Ishikawa (cell line): Measurements from ENCODE around the gene SYNGR2.

ENCODE experiments used
- CEBPB ChIP-seq: IDR thresholded peaks from 2 replicates; pipeline ENCODE4 v1.6.1; 2012
- CREB1 ChIP-seq: IDR thresholded peaks from 2 replicates; pipeline ENCODE4 v1.6.1; 2012; ENCODE audit warnings: low read depth
- EGR1 ChIP-seq: IDR thresholded peaks from 2 replicates; pipeline ENCODE4 v1.6.1; 2012
- EP300 ChIP-seq: IDR thresholded peaks from 2 replicates; pipeline ENCODE4 v1.6.1; 2012; ENCODE audit warnings: borderline replicate concordance
- FOXM1 ChIP-seq: IDR thresholded peaks from 2 replicates; pipeline ENCODE4 v1.6.1; 2012; ENCODE audit warnings: low read depth, borderline replicate concordance
- NFIC ChIP-seq: IDR thresholded peaks from 2 replicates; pipeline ENCODE4 v1.6.1; 2012
- RAD21 ChIP-seq: IDR thresholded peaks from 2 replicates; pipeline ENCODE4 v1.6.1; 2012; ENCODE audit warnings: low read depth
- REST ChIP-seq: IDR thresholded peaks from 2 replicates; pipeline ENCODE4 v1.6.1; 2012; ENCODE audit warnings: low read depth, mild to moderate bottlenecking
- TAF1 ChIP-seq: IDR thresholded peaks from 2 replicates; pipeline ENCODE4 v1.6.1; 2012; ENCODE audit warnings: low read depth, mild to moderate bottlenecking
- TCF12 ChIP-seq: IDR thresholded peaks from 2 replicates; pipeline ENCODE4 v1.6.1; 2012; ENCODE audit warnings: low read depth
- TEAD4 ChIP-seq: IDR thresholded peaks from 2 replicates; pipeline ENCODE4 v1.6.1; 2012
- USF1 ChIP-seq: IDR thresholded peaks from 2 replicates; pipeline ENCODE4 v1.6.1; 2012
- YY1 ChIP-seq: IDR thresholded peaks from 2 replicates; pipeline ENCODE4 v1.6.1; 2012; ENCODE audit warnings: low read depth
- ZBTB7A ChIP-seq: IDR thresholded peaks from 2 replicates; pipeline ENCODE4 v1.6.1; 2012; ENCODE audit warnings: low read depth
- TF ChIP-seq, protein P1 (sequence below): IDR thresholded peaks from 2 replicates; pipeline ENCODE4 v1.6.1; 2012

SYNGR2 gene

GRCh38 chr17:78133971-78134898 lies 34.1 kb upstream of the SYNGR2 start:
- TF ChIP-seq ZBTB7A (no peak), RAD21 (peak; percentile 57), TCF12 (no peak), EGR1 (no peak)

- TF ChIP-seq CREB1, result no peak
These were observed 33.4 kb upstream of the SYNGR2 start for GRCh38 chr17:78134899-78135385.

GRCh38 chr17:78135858-78136500 lies 32.4 kb upstream of the SYNGR2 start:
- TF ChIP-seq, protein P1, sequence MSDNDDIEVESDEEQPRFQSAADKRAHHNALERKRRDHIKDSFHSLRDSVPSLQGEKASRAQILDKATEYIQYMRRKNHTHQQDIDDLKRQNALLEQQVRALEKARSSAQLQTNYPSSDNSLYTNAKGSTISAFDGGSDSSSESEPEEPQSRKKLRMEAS, result no peak
- TF ChIP-seq RAD21 (no peak), YY1 (no peak), NFIC (no peak), TCF12 (no peak), TAF1 (no peak), TEAD4 (no peak), CREB1 (no peak), USF1 (no peak), REST (no peak), EP300 (no peak), EGR1 (no peak), CEBPB (no peak)

DNA sequence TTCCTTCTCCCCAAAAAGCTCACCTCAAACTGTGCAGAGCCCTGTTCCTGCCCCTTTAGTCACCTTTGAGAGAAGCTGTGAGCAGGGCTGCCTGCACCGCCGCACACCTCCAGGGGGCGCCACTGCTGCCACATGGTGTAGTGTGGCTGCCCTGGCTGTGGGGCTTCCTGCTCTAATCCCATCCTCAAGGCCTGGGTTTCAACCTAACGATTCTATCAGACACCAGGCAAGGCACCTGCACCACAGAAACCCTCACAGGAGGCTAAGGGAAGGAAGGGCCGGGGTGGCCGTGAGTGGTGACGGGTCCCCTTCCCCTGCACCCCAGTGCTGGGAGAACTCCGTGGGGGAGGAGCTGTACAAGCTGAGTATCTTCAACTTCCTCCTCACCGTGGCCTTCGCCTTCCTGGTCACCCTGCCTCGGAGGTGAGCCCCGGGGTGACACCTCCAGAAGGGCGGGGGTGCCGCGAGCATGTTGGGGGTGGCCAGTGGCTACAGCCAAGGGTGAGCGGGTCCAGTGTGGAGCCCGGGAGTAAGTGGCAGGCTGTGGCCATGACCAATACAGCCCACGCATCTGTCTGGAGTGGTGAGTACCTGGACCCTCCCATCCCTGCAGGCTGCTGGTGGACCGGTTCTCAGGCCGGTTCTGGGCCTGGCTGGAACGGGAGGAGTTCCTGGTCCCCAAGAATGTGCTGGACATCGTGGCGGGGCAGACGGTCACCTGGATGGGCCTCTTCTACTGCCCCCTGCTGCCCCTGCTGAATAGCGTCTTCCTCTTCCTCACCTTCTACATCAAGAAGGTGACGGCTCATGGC lies 30.8 kb upstream of the SYNGR2 start:
- TF ChIP-seq, protein P1, result peak; percentile 44; the same call in 1 of the 2 replicates
- TF ChIP-seq ZBTB7A (no peak), FOXM1 (no peak), EP300 (peak; percentile 34; the same call in 1 of the 2 replicates), YY1 (0 out of 2 replicates have a peak, but pooled peaks have one; percentile 11), TCF12 (peak; percentile 53), CREB1 (no peak), RAD21 (peak; percentile 50; the same call in 1 of the 2 replicates), REST (no peak), CEBPB (no peak), EGR1 (peak; percentile 79), TEAD4 (peak; percentile 65), NFIC (no peak), TAF1 (no peak)

DNA sequence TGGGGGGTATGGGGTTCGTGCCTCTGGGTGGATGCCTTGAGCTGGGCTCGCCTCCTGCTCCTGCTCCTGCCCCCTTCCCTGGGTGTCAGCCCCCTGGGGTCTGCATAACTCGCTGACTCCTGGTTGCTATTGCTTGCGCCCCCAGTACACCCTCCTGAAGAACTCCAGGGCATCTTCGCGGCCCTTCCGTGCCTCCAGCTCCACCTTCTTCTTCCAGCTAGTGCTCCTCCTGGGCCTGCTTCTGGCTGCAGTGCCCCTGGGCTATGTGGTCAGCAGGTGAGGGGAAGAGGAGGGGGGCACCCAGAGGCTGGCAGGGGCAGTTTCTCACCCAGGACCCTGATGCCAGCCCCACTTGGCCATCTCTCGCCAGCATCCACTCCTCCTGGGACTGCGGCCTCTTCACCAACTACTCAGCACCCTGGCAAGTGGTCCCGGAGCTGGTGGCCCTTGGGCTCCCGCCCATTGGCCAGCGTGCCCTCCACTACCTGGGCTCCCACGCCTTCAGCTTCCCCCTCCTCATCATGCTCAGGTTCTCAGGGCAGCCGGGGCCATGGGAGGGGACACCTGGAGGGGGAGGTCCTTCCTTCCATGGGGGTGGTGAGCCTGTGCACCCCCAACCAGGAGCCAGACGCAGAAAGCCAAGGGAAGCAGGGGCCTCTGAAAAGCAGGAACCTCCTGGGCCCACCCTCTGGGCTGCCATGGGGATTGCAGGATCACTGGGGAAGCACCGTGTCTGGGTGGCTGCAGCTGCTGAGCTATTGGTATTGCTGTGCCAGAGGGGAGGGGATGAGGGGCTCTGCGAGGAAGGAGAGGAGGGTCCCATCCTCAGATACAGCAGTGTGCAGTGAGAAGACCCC lies 29.9 kb upstream of the SYNGR2 start:
- TF ChIP-seq TCF12, result no peak
- no peak for TF ChIP-seq TEAD4
- TF ChIP-seq ZBTB7A, result no peak
- TF ChIP-seq RAD21, result no peak
- no peak for TF ChIP-seq EGR1
- no peak for TF ChIP-seq EP300
- TF ChIP-seq, protein P1, result no peak
- TF ChIP-seq REST, result no peak
- TF ChIP-seq FOXM1, result no peak
- TF ChIP-seq TAF1, result no peak
- no peak for TF ChIP-seq CREB1
- TF ChIP-seq YY1, result no peak
- no peak for TF ChIP-seq USF1
